Endometrial microvascular endothelial cells (primary cell): Measurements from ENCODE around the gene GJA9. TPM values are rescaled to one million over a fixed set of nuclear protein-coding genes. Genes with fewer than 3 reads are reported as not detected.
"Not testable (repeated sequence)": the region's sequence is repeated elsewhere in the genome, so short reads cannot be mapped to it uniquely, and the experiment has no call there.

ENCODE experiments used
- in situ Hi-C: cut with HindIII; loops from 2 replicates; pipeline ENCODE4 v1.10.0; 2017; ENCODE audit warnings: low sequenced_read_pairs, low pct_unique_long_range_greater_than_20kb; ENCODE audit errors: inconsistent ontology term
- total RNA-seq: library from RNA; depleted of rRNA; stranded (reverse); fragments of >200 nt; gene quantifications from one replicate; pipeline ENCODE4 v1.2.3, GENCODE V29; 2015; ENCODE audit errors: inconsistent ontology term

The GJA9 gene
- total RNA-seq, 1 donor from 2014 or later = not detected

DNA sequence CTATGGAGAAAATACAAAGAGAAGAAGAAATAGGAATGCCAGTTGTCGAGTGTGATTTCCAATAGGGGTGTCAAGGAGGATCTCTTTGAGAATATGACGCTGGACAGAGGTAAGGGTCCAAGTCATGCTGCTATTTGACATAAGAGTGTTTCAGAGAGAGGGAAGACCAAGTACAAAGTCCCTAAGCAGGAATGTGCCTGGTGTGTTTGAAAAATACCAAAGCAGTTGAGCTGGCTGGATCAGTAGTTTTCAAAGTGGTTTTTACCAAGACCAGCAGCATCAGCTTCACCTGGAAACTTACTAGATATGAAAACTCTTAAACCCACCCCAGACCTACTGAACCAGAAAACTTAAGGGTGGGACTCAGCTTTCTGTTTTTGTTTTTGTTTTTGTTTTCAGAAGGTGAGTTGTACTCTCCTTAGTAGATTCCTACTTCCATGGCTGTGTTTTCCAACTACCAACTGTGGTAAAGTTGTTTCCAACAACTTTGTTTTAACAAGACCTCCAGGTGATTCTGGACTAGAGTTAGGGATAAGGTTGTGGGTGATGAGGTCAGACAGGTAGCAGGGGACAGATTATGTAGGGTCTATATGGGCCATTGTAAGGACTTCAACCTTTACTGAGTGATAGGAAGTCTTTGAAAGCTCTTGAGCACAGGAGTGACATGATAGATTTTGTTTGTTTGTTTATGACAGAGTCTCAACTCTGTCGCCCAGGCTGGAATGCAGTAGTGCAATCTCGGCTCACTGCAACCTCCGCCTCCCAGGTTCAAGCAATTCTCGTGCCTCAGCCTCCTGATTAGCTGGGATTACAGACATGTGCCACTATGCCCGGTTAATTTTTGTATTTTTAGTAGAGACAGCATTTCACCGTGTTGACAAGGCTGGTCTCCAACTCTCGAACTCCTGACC, 7.3 kb upstream of the GJA9 start:
- in situ Hi-C loops = no loop called here

DNA sequence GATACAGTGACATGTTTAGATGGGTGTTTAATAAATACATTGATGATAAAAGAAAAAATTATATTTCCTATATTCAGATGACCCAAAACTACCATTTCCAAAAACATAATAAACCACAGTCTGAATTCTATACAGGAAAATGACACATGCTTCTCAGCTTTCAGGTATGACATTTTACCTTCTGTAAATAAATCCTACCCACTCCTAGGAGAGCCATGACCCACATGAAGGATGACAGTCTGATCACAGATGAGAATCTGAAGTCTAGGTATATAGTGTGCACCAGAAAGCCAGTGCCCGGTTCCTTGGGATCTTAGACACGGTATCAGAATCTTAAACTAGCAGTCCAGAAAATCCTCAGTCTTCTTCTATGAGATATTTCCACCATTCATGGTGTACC, 3.7 kb upstream of the GJA9 start:
- in situ Hi-C loops = no loop called here

DNA sequence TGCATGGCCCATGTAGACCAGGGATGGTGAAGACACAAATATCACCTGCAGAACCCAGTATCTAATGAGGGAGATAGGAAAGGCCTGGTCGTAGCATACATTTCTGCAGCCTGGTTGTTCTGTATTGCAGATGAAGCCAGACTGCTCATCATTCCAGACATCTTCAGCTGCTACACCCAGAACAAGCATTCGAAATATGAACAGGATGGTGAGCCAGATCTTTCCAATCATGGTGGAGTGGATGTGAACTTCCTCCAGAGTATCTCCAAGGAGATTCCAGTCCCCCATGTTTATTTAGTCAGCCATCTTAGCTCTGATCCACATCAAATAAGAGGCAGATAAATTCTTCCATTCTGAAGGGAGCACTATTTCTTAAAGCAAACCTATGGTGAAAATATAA, 5.6 kb downstream of the GJA9 start:
- in situ Hi-C loops = no loop called here

DNA sequence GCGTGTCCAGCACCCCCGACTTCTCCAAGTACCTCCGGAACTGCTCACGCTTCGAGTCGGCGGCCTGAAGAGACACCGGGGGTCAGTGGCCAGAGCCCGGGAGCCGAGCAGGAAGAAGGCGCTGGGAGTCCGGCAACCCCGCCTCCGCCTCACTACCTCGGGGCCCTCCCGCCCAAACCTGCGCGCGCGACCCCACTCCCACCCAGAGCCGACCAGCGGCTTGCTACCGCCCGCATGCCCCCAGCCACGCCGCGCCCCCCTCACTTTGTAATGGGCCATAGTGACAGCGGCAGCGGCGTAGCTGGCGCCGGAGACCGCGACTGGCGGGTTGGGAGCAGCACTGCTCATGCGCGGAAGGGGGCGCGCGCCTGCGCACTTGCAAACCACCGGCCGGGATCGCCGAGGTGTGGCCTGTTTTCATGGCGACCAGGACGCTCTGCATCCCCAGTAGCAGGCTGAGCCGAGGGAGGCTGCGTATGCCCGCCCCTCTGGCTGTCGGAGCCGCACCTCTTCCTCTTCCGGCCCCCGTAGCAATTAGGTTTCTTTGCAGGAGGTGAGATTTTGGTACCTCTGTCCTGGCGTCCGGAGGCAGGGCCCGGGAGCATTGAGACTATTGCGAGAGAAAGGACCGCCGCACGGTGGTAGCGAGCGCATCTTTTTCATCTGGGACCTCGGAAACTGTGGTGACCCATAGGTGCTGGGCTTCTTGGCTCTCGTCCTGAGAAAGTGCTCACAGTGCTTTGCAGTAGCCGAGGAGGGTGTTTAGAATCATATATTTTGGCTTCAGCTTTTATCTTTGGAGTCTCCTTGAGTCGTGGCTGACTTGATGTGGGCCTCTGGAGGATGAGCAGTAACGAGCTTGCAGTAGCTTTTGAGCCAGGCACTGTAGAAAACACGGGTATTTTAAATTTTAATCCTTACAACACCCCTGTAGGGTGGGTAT, 8.1 kb downstream of the GJA9 start, which contains the start of gene MYCBP:
Gene MYCBP (minus strand): TSS at position 322 of the 943 bp plus-strand sequence. CDS start 43 bp downstream, at position 279.
- in situ Hi-C loops = no loop called here

DNA sequence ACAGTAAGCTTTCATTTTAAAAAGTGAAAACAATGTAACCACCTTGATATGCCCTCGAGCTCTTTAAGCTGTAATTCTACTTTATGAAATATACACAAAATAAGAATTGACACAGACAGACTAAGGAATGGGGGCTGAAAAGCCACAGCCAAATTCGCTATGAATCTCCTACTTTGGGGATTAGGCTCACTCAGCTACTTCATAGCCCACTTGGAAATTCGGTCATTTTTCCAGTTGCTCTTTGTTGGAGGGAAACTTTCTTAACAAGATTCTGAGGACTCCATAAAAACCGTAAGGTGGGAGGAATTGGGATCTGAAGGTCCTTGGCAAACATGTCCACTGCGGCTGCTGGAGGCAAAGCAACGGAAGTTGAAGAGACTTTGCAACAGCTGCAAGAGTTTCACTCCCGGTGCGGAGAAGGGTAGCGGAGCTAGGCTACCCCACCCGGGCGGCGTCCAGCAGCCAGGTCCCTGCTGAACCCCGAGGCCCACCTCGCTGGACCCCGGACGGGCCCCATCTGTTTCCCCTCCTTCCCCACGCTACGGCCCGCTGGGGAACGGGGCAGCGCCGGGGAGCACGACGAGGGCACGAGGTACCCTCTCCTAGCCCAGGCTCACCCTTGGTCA, 8.9 kb downstream of the GJA9 start:
- in situ Hi-C loops = no loop called here

DNA sequence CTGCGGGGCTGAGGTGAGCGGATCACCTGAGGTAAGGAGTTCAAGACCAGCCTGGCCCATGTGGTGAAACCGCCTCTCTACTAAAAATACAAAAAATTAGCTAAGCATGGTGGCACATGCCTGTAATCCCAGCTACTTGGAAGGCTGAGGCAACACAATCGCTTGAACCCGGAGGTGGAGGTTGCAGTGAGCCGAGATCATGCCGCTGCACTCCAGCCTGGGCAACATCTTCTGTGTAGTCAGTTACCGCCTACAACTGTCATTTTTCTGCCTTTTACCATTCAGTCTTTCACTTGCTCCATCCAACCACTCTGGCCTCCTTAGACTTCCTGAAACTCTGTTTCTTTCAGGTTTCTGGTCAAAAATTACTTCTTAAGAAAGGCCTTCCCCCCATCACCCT, 10.4 kb downstream of the GJA9 start:
- in situ Hi-C loops = no loop called here

DNA sequence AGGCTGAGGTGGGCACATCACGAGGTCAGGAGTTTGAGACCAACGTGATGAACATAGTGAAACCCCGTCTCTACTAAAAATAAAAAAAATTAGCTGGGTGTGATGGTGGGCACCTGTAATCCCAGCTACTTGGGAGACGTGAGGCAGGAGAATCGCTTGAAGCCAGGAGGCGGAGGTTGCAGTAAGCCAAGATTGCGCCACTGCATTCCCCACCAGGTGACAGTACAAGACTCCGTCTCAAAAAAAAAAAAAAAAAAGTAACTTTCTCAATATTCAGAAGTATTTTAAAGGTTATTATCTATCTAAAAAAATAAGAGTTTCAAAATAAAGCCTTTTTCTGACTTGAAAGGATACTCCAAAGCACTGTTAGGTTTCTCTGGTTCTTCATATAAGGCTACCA, 14.2 kb downstream of the GJA9 start:
- in situ Hi-C loops = no loop called here

DNA sequence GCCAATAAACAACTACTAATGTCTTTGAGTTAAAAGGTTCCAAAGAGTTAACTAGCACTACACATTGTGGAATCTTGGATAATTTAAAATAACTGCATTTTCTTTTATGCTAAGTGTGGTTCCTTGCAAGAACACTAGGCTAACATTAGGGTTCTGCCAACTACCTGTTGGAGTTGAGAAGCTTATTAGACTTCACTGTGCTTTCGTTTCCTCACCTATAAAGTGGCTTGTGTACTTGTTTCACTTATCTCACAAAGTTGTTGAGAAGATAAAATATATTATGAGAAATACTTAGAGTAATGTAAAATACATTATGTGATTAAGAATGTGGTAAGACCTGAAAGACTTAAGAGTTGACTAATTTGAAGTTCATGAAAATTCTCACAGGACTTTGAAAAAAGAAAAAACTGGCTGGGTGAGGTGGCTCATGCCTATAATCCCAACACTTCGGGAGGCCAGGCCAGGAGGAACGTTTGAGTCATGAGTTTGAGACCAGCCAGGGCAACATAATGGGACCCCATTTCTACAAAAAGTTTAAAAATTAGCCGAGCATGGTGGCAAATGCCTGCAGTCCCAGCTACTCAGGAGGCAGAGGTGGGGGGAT, 16.2 kb downstream of the GJA9 start:
- in situ Hi-C loops = no loop called here

DNA sequence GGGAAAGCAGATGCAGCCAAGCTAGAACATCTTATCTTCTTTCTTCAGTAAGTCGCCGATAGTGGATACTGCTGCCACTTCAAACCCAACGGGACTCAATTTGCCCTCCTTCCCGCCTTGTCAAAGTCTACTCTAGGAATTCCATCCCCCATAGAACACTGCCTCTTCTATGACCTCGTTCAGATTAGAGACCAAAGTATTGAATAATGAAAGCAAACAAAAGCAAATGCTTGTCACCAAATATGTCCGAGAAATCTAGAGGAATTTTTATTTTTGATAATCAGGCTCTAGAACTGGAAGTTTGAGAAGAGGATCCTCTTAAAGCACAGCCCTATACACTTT, 21.0 kb downstream of the GJA9 start:
- in situ Hi-C loops = no loop called here

DNA sequence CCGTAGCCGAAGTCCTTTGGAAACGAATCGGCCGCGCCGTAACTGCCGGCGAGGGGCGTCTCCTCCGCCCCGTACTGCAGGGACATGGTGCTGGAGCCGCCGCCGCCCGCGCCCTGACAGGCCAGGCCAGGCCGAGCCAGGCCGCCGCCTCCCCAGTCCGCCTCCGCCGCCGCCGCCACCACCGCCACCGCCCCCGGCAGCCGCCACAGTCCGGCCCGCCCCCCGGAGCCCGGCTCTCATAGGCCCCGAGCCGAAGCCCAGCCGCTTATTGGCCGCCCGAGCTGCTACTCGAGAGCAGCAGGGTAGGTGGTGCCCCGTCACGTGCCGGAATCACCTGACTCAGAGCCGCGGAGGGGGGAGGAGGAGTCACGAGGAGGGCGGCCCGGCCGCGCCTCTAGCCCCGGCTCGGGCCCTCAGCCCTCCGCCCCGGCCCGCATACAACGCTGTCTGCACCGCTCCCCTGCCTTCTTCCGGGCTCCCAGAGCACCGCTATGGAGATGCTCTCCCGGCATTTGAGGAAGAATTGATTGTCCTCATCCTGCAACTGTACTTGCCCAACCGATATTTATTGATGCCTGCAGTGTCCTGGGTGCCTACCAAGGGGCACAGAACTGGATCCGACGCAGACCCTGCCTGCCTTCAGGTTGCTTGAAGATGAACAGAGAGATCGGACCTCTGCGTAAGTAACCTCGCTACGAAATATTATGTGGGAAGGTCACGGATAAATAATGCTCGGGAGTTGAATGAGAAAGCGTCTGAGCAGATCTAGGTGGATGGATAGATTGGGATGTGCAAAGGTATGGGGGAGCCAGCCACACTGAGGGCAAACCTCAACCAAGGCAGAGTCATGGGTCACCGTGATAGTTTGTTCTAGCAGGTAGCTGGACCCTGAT, 21.6 kb downstream of the GJA9 start, which contains the start of gene RRAGC:
Gene RRAGC (minus strand): TSS at position 212 of the 893 bp plus-strand sequence. CDS start 126 bp downstream, at position 86.
- in situ Hi-C loops = no loop called here

DNA sequence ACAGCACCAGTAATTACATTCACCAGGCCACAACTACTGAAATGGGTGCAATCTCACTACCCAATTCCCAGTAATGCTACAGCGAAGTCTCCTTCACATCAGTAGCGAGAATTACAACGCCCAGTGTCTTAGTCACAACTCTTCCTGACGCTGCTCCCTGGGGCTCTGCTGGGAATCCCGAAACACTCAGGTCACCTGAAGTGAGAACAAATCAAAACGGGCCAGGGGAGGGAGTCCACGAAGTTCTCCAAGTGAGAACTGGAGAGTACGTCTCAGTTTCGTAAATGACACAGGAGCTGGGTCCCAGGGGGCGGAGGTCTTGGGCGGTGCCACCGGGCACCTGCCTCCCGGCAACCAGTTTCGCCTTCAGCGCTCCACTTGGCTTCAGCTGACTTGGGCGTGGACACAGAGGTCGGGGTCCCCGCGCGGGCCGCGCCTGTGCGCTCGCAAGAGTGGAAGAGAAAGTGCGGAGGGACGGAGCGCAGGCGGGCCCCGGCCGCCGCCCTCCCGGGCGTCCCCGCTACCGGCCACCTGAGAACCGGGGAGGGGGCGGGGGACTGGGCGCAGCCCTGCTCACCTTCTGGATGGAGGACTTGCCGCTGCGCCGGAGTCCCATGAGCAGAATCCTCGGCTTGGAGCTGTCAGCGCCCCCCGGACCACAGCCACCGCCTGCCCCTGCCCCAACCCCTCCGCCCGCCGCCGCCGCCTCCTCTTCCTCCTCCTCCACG, 22.4 kb downstream of the GJA9 start:
- in situ Hi-C loops = no loop called here

DNA sequence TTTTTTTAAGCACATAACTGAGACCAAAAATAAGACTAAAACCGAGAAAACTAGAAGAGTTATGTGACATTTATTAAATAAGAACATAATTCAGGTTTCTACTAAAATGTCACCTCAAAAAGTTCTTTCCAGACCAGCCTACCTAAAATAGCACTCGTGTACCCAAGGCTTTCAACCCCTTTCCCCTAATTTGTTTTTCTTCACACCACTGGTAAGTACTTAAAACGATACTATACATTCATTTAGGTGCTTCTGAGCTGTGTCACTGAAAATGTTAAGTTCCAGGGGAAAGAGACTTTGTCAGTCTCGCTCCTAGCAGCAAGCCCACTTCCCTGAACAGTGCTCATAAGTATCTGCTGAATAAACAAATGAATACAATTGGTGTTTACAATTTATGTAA, 28.6 kb downstream of the GJA9 start:
- in situ Hi-C loops = no loop called here

DNA sequence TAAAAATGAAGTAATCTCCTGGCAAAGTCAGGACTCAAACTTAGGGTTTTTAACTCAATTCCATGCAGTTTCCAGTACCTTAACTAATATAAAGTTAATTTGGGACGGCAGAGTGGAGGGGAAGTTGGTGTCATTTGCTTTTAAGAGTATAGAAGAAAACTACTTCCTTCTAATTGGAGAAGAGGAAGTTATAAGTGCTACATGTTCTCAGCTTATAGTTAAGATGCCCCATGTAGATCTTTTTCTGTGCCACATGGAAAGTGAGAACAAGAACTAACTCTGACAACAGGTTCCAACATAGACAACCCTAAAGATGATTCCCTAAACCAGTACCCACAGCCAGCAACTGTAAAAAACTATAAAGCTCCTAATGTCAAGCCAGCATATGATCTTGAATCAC, 33.3 kb downstream of the GJA9 start:
- in situ Hi-C loops = no loop called here

DNA sequence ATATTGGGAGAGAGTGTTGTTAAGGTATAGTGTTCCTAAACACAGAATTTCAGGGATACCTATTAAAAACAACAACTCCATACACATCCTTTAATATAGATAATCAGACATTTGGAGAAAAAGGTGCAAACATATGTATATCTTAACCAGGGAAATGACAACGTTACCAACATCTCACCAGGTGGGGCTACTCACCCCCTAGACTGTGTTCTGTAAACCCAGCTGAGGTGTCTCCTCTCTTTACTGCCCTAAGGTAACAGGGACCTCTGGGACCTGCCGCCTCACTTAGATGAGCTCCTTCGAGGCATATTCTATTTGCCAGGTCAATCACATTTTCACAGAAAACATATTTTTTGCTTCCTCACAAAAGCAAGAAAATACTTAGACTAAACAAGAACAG, 35.2 kb downstream of the GJA9 start:
- in situ Hi-C loops = no loop called here

DNA sequence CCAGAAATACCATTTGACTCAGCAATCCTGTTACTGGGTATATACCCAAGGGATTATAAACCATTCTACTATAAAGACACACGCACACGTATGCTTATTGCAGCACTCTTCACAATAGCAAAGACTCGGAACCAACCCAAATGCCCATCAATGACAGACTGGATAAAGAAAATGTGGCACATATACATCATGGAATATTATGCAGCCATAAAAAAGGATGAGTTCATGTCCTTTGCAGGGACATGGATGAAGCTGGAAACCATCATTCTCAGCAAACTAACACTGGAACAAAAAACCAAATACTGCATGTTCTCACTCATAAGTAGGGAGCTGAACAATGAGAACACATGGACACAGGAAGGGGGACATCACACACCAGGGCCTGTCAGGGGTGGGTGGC, 36.3 kb downstream of the GJA9 start:
- in situ Hi-C loops = not testable (repeated sequence)

DNA sequence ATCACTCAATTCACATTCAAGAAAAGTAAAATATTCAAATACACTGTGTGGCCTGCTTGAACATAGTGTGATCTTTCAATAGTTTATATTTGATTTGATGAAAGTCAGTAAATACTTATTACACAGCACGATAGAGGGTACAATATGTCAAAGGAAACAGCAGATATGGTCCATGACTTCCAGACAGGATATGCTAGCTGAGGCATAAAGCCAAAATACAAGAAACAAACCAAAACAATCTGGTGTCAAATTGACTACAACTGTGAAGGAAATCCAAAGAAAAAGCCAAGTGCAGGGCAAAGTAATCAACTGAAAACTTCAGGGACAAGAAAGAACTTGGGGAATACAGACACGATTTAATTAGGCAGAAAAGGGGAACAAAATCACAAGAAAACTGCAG, 41.1 kb downstream of the GJA9 start:
- in situ Hi-C loops = no loop called here

DNA sequence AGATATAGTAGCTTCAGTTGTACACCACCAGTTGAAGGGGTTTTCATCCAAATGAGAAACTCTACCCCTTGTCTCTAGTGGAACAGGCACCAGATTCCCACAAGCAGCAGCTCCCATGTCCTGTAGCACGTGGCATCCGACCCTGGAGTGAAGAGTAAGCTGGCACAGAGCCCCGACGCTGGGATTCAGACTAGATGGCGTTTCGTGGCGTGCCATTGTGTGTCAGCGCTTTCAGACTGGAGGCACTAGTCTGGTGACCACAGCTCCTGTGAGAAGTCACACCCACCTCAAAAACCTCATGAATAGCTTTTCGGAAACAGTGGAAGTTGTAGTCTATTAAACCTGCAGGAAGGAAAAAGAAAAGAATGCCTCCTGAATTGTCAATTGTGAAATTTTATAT, 42.0 kb downstream of the GJA9 start:
- in situ Hi-C loops = no loop called here
